NK-92 treated with Interleukin-12 subunit alpha and Interleukin-12 subunit beta, amount 100 ng/mL, for 24 hours (cell line): ENCODE results near the gene HERC5.
"Not testable (repeated sequence)": the region's sequence is repeated elsewhere in the genome, so short reads cannot be mapped to it uniquely, and the experiment has no call there.

Source experiments
- DNase-seq: peaks from one replicate; lab custom pipeline; 2025; lab: John Stamatoyannopoulos, UW

HERC5 gene

GRCh38 chr4:88448211-88448765, 8.6 kb upstream of the HERC5 start:
- not testable (repeated sequence) for DNase-seq

GRCh38 chr4:88448889-88449288, 8.0 kb upstream of the HERC5 start:
- DNase-seq: no peak

- no peak for DNase-seq
Observed at GRCh38 chr4:88449290-88449689, 7.6 kb upstream of the HERC5 start.

GRCh38 chr4:88451205-88451604, 5.7 kb upstream of the HERC5 start:
- no peak for DNase-seq

- DNase-seq: no peak
Observed at GRCh38 chr4:88452912-88453311, 4.0 kb upstream of the HERC5 start.

- DNase-seq: no peak
Observed at GRCh38 chr4:88457307-88458103, 586 bp downstream of the HERC5 start.

GRCh38 chr4:88458104-88458740, 1.3 kb downstream of the HERC5 start:
- DNase-seq: no peak

GRCh38 chr4:88465653-88466192, 8.8 kb downstream of the HERC5 start:
- DNase-seq: no peak

- DNase-seq: no peak
Observed at GRCh38 chr4:88467392-88467791, 10.5 kb downstream of the HERC5 start.

- DNase-seq: no peak
Observed at GRCh38 chr4:88477229-88477860, 20.4 kb downstream of the HERC5 start.

GRCh38 chr4:88478247-88478646, 21.3 kb downstream of the HERC5 start:
- no peak for DNase-seq

- DNase-seq: no peak
Observed at GRCh38 chr4:88481537-88481936, 24.6 kb downstream of the HERC5 start.

- no peak for DNase-seq
Observed at GRCh38 chr4:88489100-88489761, 32.3 kb downstream of the HERC5 start.

- no peak for DNase-seq
Observed at GRCh38 chr4:88497859-88498409, 41.0 kb downstream of the HERC5 start.

- DNase-seq: no peak
Observed at GRCh38 chr4:88503344-88503743, 46.4 kb downstream of the HERC5 start.

GRCh38 chr4:88511236-88511635, 54.3 kb downstream of the HERC5 start:
- no peak for DNase-seq

GRCh38 chr4:88514557-88515511, 57.9 kb downstream of the HERC5 start:
- no peak for DNase-seq

- DNase-seq: no peak
Observed at GRCh38 chr4:88516746-88517145, 59.8 kb downstream of the HERC5 start.

GRCh38 chr4:88517825-88518224, 60.9 kb downstream of the HERC5 start:
- DNase-seq: no peak

GRCh38 chr4:88518911-88519310, 62.0 kb downstream of the HERC5 start:
- no peak for DNase-seq
